GM12892 (cell line): Measurements from ENCODE around the gene MROH9.

Experiments used
- POLR2A ChIP-seq: IDR thresholded peaks from 2 replicates; pipeline ENCODE4 v1.6.1; 2011; ENCODE audit warnings: low read depth, low read length, control low read depth
- POLR2AphosphoS5 ChIP-seq: IDR thresholded peaks from 2 replicates; pipeline ENCODE4 v1.6.1; 2011; ENCODE audit warnings: low read depth, low read length, control low read depth
- TAF1 ChIP-seq: IDR thresholded peaks from 2 replicates; pipeline ENCODE4 v1.6.1; 2011; ENCODE audit warnings: low read depth, mild to moderate bottlenecking, control low read depth, low read length, borderline replicate concordance

GRCh38 chr1:170927955-170928840, 7.1 kb upstream of the MROH9 start:
- TF ChIP-seq POLR2AphosphoS5 = no peak
- no peak for TF ChIP-seq TAF1
- no peak for TF ChIP-seq POLR2A
